HFFc6 (cell line): Measurements from ENCODE around the gene ATXN1. TPM values are rescaled to one million over a fixed set of nuclear protein-coding genes. Genes with fewer than 3 reads are reported as not detected.
A peak's percentile ranks its signal among the peaks of the same experiment; 100 is the strongest.

Experiments
- DNase-seq: peaks from one replicate; pipeline ENCODE4 v3.0.0-alpha.2; 2018
- H3K27ac Mint-ChIP-seq: 2 replicates; pipeline ENCODE4 v1.8.0; 2020; ENCODE audit warnings: mild to moderate bottlenecking, mixed read lengths
- H3K27me3 Mint-ChIP-seq: 2 replicates; pipeline ENCODE4 v1.8.0; 2021; ENCODE audit warnings: mild to moderate bottlenecking, moderate library complexity, mixed read lengths; ENCODE audit not compliant: insufficient read depth
- H3K36me3 Mint-ChIP-seq: 2 replicates; pipeline ENCODE4 v1.8.0; 2021; ENCODE audit warnings: low read depth, mixed read lengths
- H3K4me1 Mint-ChIP-seq: 2 replicates; pipeline ENCODE4 v1.8.0; 2020; ENCODE audit warnings: low read depth, mixed read lengths
- H3K4me3 Mint-ChIP-seq: 2 replicates; pipeline ENCODE4 v1.8.0; 2020; ENCODE audit warnings: mild to moderate bottlenecking, moderate library complexity, mixed read lengths
- H3K9me3 Mint-ChIP-seq: 2 replicates; pipeline ENCODE4 v1.8.0; 2020; ENCODE audit warnings: mild to moderate bottlenecking, mixed read lengths
- total RNA-seq, 6 experiments: library from RNA; stranded (reverse); fragmentation: NEBNext Ultra II Directional; extraction: Animal tissue kit (Norgen Biotek cat#: 25700); gene quantifications; 2 replicates in 1 of 6; 3 replicates in 5 of 6; pipeline ENCODE4 v1.2.3, GENCODE V29; 2021
- TF ChIP-seq, protein P1 (sequence below): fragments of 200-600 bp; sonication (generic); IDR thresholded peaks from 2 replicates; pipeline ENCODE4 v1.5.0; 2021; ENCODE audit warnings: antibody characterized with exemption, mild to moderate bottlenecking

Gene ATXN1
- total RNA-seq, 6 experiments from 2014 or later: 28.2 to 41.5 (median 30.5) TPM

DNA sequence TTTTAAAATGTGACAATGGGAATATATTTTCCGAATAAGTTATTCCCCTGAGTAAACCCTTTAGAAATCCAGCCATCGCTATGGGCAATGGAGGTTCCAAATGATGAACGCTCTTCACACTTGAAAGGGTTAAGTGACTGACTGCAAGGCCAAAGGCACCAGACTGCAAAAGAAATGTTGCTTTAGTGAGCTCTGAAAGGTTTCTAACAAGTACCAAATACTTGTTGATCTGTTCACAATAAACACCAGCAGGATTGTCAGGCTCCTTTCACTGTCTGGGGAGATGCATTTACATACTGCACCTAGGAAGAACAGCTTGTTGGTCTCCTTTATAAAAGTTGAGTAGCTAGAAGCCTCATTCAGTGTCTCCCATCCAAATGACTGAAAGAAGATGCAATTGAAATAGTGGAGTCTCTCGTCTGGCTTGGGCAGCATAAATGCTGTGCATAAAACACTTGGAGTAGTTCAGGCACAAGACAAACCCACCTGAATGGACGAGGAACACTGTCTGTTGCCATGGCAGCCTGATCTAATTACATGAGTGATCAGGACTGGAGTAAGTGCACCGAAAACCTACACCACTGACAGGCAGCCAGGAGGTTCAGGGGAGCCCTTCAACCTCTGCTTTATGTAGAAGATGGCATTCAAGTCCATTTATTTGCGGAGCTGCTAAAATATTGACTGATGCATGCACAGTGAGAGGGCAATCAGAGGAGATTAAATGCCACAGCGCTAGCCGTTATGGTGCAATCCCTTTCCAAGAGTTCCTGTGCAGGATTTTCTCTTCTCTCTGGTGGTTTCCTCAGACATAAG is 2.9 kb downstream of the ATXN1 start:
- no peaks in the 10 kb centered on the region for H3K9me3 Mint-ChIP-seq
- peak overlapping the region; percentile 96 for H3K27ac Mint-ChIP-seq
- DNase-seq: no peak
- TF ChIP-seq, protein P1, sequence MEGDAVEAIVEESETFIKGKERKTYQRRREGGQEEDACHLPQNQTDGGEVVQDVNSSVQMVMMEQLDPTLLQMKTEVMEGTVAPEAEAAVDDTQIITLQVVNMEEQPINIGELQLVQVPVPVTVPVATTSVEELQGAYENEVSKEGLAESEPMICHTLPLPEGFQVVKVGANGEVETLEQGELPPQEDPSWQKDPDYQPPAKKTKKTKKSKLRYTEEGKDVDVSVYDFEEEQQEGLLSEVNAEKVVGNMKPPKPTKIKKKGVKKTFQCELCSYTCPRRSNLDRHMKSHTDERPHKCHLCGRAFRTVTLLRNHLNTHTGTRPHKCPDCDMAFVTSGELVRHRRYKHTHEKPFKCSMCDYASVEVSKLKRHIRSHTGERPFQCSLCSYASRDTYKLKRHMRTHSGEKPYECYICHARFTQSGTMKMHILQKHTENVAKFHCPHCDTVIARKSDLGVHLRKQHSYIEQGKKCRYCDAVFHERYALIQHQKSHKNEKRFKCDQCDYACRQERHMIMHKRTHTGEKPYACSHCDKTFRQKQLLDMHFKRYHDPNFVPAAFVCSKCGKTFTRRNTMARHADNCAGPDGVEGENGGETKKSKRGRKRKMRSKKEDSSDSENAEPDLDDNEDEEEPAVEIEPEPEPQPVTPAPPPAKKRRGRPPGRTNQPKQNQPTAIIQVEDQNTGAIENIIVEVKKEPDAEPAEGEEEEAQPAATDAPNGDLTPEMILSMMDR: no peak
- peaks cover 4% of the 10 kb centered on the region; the same call in 1 of the 2 replicates for H3K27me3 Mint-ChIP-seq
- peak overlapping the region; percentile 96 for H3K4me3 Mint-ChIP-seq
- peaks cover 22% of the 10 kb centered on the region for H3K36me3 Mint-ChIP-seq
- peaks cover 66% of the 10 kb centered on the region for H3K4me1 Mint-ChIP-seq

DNA sequence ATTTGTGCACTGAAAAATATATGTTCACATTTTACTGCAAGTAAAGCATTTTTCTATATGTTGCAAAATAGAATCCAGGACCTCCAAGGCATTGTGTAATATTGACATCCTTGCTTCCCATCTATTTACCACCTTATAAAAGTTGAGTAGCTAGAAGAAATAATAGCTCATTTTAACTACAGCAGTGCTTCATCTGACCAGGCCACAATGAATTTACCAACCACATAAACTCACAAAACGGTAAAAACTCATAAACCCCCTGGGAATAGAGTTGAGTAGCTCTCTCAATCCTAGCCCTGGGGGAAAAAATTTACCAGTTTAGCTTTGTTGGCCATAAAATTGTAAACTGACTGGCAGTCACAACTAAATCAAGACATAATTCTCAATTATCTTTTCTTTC is 3.9 kb downstream of the ATXN1 start:
- Mint-ChIP-seq H3K9me3 (no peaks in the 10 kb centered on the region), H3K27ac (no peak overlapping the region), H3K27me3 (peaks cover 4% of the 10 kb centered on the region; the same call in 1 of the 2 replicates), H3K4me1 (peaks cover 67% of the 10 kb centered on the region), H3K4me3 (no peak overlapping the region), H3K36me3 (peaks cover 29% of the 10 kb centered on the region)
- TF ChIP-seq, protein P1: no peak
- no peak for DNase-seq

DNA sequence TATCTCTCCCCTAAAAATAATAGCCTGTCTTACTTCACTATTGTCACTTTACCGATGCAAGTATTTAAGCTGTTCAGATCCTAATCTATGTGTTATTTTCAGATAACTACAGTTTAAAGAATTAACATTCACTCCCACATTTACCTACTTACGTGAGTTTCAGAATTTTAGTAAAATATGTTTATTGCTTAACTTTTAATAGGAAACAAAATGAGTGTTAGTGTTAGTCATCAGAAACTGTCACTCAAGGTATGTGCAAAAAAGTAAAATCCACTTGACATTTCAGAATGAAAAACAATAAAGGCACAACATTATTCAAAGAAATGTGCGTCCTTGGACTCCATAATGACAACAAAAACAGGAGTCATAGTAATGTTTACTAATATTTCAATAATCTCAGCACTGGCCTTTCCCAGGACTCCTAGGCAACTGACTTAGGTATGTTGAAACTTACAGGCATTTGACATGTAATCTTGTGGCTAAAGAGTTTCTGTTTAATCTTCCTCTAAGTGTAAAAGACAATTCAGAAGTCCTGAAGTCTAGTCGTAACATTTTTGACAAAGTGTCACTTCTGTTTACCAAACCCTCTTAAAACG is 4.5 kb downstream of the ATXN1 start:
- Mint-ChIP-seq H3K4me1 (peaks cover 73% of the 10 kb centered on the region), H3K27ac (no peak overlapping the region), H3K9me3 (no peaks in the 10 kb centered on the region), H3K4me3 (no peak overlapping the region), H3K27me3 (peaks cover 4% of the 10 kb centered on the region; the same call in 1 of the 2 replicates), H3K36me3 (peaks cover 31% of the 10 kb centered on the region)
- TF ChIP-seq, protein P1: no peak
- DNase-seq: no peak

DNA sequence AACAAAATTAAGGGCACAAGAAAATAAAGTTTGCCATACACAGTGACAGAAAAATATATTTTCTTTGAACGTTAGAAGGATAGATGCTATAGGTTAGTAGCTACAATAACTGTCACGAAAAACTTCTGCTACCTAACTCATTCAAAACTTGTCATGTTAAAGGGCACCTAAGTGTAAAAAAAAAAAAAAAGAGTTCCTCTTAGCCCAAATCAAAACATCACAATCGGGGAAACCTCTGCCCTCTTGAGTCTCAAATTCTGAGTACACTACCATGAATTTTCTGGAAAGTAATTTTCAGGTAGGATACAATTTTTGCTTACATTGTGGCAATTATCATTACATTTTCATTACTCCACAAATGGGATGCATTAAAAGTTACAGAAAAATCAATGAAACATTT is 5.7 kb downstream of the ATXN1 start:
- peaks cover 85% of the 10 kb centered on the region for H3K4me1 Mint-ChIP-seq
- no peaks in the 10 kb centered on the region for H3K27me3 Mint-ChIP-seq
- DNase-seq: no peak
- peaks cover 35% of the 10 kb centered on the region for H3K36me3 Mint-ChIP-seq
- no peak overlapping the region for H3K4me3 Mint-ChIP-seq
- no peak overlapping the region for H3K27ac Mint-ChIP-seq
- TF ChIP-seq, protein P1: no peak
- no peaks in the 10 kb centered on the region for H3K9me3 Mint-ChIP-seq

DNA sequence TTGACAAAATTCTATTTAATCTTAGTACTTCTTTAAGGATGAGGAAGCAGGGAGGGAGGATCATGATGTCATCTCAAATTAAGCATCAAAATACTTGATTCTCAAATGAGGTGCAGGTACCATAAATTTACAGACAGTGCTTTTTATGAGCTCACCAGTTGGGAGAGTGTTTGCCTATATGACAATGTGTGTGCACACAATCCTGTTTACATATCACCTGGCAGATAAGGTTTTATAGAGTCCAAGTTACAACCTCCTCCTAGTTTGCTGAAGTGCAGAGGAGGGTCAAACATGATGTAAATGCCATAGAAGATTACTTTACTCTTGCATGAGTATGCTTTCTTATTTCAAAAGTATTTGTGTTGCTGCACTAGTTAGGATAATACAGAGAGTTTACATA is 6.4 kb downstream of the ATXN1 start:
- TF ChIP-seq, protein P1: no peak
- Mint-ChIP-seq H3K9me3 (no peaks in the 10 kb centered on the region), H3K4me3 (no peak overlapping the region), H3K27ac (peak overlapping the region; percentile 13; the same call in 1 of the 2 replicates), H3K27me3 (no peaks in the 10 kb centered on the region), H3K36me3 (peaks cover 40% of the 10 kb centered on the region), H3K4me1 (peaks cover 92% of the 10 kb centered on the region)
- DNase-seq: no peak
